Measurements from ENCODE around the gene GPC5.

GPC5 gene

DNA sequence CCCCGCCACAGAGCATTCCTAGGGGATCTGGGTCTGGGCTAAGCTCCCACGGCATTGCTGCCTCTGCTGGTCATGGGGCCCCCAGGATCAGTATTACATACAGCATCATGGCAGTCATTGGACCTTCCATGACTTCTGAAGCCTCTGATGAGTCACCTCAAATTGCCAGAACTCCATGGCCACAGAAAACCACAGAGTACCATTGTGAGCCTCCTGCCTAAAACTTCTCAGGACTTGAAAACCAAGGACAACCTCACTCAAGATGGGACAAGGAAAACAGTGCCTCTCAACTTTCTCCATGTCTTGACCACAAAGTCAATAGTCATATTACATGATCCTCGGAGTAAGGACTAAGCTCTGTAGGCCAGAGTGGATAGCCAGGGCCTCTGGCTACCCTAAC lies 306.0 kb downstream of the GPC5 start:
- DNase-seq = no peak

DNA sequence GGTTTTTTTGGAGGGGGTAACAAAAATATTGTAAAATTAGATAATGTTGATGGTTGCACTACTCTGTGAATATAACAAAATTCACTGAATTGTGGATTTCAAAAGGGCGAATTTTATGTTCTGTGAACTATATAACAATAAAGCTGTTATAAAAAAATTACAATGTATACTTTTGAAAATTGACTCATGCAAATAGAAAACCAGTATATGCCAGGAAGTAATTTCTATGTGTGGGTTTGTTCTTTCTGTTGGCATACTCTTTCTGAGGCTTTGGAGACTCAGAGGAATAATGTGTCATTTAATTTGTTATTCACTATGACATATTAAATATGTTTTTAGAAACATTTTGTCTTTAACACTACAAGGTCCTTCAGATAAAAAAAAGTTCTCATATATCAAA lies 310.1 kb downstream of the GPC5 start:
- DNase-seq = no peak

DNA sequence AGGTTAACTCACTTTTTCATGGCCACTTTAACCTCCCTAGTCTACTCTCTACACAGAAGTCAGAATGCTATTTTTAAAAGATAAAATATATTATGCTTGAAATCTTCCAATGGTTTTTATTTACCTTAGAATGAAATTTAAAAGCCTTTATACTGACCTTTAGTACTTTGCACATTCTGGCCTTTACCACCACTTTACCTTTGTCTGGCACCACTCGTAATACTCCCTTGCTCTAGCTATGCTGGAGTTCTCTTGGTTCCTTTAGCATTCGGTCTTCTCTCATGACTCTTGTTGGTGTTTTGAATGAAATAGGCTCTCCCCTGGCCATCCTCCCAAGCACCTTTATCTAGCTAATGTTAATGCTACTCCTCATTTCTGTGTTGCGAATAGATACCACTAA lies 310.8 kb downstream of the GPC5 start:
- DNase-seq = no peak

DNA sequence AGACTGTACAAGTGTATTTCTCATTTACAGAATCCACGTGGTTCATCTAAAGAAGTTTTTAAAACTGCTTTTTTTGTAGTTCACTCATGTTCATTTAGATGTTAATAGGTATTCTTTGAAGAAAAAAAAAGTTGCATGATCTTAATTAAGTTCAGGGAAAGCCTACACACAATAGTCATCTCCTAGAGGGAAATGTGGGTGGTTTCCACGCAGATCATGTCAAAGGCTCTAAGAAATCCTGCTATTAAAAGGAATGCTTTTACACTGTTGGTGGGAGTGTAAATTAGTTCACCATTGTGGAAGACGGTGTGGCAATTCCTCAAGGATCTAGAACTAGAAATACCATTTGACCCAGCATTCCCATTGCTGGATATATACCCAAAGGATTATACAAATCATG lies 312.3 kb downstream of the GPC5 start:
- DNase-seq = no peak

DNA sequence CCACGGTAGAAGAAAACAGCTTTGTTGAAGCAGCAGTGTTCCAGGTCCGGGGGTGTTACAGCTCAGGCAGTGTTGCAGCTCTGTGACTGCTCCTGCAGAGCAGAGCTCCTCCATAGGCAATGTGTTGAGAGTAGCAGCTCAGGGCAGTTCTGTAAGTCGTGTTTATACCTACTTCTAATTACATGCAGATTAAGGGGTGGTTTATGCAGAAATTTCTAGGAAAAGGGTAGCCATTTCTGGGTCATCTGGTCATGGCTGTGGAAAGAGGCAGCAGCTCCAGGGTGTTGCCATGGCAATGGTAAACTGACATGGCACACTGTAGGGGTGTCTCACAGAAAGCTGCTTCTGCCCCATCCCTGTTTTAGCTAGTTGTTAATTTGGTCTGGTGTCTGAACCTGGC lies 316.4 kb downstream of the GPC5 start:
- peak in 2 of 51 donors; percentile 1 to 2 for DNase-seq

DNA sequence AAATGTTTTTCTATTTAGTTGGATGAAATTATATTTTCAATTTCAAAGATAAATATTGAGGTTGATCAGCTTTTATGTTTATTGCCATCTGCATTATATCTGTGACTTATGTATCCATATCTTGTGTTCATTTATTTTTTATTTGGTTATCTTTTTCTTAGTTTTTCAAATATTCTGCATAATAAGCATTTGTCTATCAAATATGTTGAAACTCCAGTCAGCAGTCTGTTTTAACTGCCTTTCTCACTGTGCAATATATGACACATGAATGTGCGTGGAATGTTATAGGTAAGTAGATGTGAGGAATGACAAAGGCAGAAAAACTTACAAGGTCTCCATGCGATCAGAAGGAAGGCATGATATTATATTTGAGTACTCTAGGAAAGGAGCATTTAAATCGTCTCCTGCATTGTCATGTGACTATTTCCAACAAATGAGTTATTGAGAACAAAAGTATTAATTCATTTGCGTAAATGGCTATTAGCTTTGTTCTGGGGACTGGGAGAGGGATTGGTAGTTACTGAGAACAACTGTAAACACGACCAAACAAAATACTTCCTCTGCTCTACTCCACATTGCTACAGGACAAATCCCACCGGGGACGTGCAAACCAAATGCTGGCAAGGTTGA lies 318.1 kb downstream of the GPC5 start:
- DNase-seq = no peak

DNA sequence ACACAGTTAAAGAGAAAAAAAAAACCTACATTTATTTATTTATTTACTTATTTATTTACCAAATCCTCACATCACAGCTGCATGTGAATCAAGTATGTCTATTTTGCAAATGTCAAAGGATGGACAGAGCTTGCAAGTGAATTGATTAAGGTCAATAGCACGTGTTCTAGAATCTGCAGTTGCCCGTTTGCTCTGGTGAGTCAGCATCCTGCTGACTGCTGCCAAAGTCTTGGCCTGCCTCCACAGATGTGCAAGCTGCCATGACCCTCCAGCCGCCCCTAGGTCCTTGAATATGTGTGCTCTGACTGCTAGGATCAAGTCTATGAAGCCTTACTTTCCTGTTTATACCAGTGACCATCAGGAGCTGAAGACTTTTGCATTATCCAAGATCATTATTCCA lies 320.6 kb downstream of the GPC5 start:
- peak in 2 of 51 donors; percentile 1 to 5 for DNase-seq

DNA sequence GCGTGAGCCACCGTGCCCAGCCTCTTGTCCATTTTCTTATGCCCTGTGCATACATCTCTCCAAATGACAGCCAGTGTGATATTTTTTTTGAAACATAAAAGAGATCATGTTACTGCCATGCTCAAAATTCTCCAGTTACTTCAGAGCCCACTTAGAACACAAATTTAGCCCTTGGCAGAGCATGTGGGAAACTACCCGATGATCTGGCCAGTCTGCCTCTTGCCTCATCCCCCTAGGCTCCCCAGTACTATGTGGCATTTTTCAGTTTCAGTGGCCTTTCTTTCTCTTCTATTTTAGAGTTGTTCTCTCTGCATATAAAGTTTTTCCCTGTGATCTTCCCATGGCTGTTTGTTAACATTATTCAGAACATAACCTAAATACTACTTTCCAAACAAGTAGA lies 323.0 kb downstream of the GPC5 start:
- no peak for DNase-seq

DNA sequence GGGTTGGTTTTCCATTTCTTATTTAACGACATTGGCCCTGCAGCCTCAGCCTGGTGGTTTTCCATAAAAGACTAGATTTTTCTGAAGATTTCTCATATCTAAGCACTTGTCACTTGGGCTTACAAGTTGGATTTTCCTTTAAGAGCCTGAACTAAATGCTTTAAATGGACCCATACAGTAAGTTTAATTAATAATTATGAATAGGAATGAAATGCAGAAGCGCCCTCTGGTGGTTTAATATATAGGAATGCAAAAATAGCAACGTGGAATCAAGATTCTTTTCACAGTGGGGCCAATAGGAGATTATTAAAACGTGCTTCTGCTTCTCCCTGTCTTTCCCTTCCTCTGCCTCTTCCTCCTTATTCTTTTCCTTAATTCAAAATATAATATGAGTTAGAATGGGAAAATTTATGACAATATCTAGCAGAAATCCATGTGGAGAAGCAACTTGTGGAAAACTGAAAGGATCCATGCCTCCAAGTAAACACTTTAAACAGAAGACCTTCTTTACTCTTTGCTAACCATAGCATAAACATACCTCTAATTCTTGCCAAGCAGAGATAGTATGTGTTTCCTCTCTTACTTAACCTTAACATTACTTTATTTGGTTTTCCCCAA lies 324.0 kb downstream of the GPC5 start:
- peak in 1 of 51 donors; percentile 32 for DNase-seq

DNA sequence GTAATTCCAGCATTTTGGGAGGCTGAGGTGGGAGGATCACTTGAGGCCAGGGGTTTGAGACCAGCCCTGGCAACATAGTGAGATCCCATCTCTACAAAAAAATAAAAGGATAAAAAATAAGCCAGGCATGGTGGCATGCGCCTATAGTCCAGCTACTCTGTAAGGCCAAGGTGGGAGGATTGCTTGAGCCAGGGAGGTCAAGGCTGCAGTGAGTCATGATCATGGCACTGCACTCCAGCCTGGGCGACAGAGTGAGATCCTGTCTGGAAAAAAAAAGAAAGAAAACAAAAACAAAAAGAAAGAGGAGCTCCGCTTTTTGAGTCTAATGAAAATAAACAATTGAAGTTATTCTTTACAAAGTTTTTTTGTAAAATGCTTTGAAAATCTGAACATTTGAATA lies 326.2 kb downstream of the GPC5 start:
- DNase-seq = no peak

DNA sequence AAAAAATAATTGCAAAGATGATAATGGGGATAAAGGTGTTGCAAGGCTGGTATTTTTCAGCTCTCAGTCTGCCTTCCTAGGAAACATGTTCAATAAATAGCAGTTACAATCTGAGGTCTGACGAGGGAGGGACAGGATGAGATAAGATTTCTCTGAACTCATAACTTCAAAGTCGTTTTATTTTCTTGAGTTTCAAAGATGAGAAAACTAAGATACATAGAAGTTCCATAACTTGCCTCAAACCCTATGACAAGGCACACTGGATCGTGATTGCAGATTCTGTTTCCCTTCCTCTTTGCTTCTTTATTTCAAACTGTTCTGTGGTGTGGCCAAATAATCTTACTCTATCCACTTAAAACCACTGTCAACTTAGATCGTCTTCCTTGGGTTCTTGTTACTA lies 327.2 kb downstream of the GPC5 start:
- DNase-seq = no peak

DNA sequence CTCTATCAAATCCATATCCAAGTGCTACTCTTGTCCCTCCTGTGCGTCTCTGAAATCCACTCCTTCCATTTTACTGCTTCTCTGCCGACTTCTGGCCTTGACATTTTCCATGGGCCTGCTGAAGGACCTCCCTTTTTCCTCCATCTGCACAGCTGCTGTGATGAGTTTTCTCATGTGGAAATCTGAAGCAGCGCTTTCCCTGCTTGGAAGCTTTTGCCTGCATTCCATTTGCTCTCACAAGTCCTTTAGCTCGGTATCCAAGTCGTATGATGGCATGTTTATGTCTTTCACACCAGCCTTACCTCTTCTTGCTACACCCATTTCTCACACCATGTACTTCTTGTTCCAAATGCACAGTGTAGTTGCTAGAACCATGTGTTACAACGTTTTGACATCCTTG lies 328.2 kb downstream of the GPC5 start:
- DNase-seq = no peak

DNA sequence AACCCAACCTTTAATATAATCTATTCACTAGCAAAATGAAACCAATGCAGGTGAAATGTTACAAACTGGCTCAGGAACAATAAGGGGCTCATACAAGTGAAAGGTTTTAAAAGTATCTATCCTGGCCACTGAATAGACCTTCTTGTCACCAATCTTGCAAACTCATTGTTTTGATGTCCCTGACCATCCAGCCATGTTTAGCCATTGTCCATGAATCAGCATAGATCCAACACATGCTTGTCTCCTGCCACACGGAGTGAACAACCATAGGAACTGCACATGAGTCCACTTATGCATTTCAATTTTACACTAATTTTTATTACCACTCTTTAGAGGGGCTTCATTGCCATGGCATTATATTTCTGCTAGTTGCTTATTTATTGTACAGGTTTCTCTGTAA lies 331.4 kb downstream of the GPC5 start:
- DNase-seq = no peak

DNA sequence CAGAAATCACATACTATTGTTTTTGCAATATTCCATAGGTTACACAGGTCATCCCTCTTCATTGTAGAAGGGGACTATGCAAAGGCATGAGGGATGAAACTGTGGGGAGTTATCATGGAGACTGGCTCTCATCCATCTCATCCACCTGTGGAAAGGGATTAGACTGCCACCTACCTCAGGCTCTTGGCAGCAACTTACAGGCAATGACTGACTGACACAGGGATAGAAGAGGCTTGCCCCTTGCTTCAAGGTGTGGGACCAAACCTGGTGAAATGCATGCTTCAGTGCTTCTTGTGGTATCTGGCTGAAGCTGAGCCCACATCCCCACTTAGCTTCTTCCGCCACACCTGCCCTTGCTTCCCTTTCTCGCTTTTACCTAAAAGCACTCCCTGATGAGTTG lies 341.3 kb downstream of the GPC5 start:
- no peak for DNase-seq

DNA sequence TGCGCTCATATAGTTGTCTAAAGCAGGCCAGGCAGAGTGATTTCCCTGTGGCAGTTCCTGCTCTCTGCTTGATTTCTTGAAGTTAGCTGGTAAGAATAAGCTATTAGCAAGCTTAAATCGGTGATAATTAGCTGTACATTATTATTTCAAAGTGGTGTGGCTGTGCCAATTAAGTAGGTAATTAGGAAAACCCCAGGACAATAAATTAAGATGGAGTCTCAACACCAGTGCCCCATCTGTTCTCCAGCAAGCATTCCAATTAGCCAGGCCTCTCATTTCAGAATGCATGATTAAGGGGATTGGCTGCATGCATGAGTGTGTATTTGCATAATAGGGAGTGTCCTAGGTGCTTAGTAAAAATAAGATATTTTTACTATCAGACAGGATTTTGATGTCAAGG lies 342.3 kb downstream of the GPC5 start:
- no peak for DNase-seq

DNA sequence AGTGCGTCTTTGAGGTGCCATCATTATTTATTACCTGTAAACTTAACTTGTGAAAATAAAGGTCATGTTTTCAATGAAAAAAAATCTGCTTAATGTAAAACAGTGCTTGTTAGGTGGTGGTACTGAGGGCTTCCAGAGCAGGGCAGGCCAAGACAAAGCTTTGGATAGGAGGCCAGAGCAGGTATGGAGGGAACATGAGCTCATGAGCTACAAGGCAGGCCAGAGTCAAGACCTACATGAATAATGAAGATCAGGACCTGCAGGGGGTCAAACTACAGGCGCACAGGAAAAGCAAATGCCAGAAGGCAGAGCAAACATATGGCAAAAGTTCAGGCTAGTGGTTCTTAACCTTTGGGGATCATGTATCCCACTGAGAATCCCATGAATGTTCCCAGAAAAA lies 343.5 kb downstream of the GPC5 start:
- DNase-seq = no peak

DNA sequence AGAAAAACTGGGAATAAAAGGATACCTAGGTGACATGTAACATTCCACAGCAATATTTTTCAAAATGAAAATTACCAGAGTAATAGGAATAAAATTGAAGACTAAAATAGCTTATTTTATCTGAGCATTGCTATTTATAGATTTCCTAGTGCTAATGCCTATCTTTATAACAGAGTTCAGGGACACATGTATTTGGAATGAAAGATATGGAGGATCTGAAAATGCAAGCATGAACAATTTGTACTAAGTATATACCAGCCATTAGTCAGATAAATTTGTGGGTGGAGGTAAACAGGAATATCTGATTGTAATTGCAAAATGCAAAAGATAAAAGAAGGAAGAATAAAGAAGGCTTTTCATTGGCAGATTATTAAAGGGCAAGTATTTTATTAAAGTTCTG lies 345.9 kb downstream of the GPC5 start:
- no peak for DNase-seq

DNA sequence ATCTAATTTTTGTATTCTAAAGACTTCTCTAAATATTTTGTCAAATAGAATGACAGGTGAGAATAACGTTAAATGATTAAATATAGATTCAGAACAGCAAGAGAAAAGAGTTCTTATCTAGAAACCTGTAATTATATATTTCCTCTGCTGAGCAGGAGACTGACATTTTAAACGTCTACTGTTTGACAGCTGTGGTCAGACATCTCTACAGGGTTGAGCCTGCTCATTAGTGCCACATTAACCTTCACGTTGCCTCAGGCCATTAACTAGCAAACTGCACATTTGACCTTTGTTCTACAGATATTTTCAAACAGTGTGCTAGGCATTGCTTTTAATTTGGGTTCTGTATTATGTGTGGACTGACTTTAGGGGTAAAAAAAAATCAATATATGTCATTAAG lies 347.5 kb downstream of the GPC5 start:
- DNase-seq = no peak

DNA sequence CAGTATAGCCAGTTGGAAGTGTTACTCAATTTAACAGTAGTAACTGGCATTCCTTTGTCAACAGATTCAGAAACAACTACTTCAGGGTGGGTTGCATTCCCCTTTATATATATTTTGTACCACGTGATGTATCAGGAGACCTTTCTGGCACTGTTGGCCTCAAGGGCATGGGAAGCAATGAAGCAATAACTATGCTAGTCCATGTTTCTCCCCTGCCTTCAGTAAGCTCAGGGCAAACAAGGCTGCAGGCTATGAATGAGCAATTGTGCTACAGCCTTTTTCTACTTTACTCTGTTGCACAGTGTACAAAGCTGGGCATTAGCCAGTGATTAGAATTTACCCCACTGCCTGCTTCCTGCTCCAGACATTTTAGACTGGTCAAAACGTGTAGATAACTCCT lies 348.8 kb downstream of the GPC5 start:
- DNase-seq = peak in 3 of 51 donors; percentile 1 to 8 (median 4)

DNA sequence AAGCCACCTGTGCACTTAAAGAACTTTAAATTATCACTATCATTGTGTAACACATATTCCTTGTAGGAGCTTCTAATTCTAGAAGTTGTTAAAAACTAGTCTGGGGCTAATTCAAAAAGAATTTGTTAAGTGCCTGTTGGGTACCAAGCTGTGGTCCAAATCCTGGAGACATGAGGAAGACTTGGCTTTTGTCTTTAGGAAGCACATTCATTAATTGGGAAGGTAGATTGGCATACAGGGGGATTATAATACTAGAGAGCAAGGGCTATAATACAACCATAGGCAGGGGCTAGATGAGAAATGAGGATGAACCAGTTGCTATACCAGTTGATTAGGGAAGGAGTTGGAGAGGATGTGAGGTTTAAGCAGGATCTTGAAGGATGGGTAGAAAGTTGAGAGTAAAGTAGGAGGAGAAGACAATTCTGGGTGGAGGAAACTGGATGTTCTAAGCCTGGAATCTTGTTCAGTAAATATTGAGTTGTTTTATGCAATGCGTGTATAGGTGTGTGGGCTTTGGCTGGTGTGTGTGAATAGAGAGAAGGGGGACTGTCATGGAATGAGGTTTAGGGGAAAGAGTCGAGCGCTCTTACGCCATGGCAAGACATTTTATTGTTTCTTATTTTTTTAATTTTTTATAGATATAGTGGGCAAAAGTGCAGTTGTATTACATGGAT lies 350.1 kb downstream of the GPC5 start:
- DNase-seq = no peak

DNA sequence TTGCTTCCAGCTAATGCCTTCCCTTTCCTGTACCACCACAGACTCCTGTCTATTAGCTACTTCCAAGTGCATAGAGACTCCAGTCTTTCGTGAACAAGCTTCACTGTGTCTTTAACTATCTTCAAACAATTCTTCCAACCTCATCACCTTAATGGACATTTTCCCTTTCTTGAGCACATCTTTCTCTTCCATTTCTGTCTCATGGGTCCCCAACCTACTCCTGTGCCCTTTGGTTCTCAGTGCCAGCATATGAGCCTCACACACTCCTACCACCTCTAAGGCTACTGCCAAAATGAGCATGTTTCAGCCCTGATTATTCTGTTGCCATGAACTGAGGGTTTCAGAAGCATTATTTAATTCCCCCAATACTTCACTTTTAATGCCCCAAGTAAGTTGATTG lies 360.3 kb downstream of the GPC5 start:
- DNase-seq = no peak

DNA sequence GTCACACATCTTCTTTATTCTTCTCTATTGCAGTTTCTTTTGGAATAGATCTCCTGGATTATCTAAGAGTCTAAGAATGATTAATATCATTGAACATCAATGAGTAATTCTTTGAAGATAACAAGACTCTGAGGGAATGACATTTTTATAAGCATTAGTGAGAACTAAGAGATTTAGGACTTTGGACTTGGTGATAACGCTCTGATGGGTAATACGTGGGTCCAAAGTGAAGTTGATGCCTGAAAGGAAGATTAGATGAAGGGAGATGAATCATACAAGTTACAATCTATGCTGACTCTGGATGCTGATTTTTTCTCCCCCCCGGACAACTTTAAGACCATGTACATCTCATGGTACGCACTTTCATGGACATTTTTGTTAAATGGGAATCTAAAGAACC lies 364.5 kb downstream of the GPC5 start:
- no peak for DNase-seq

DNA sequence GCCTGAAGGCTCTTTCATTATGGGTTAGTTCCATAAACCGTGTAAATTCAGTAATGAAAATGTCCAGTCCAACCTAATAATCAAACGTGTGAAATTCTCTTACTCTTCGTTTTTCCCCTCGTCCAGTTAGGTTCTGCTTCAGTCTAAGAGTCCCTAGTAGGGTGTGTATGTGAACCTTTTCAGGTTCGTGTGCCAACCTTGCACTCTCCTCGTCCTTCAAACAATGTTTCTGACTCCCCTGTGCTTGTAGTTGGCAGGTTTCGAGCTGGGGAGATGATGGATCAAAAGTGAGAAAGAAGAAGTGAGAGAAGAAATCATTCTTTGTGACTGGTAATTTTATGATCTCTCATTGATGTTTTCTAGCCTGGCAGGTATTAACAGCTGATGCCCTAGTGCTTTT lies 366.1 kb downstream of the GPC5 start:
- no peak for DNase-seq

All from hypothalamus (tissue), 51 donors.